NCI-H1105 treated with DMSO at 0.1 percent for 48 hours (cell line): ENCODE data around the gene TAF13.

Experiments used
- DNase-seq: peaks from one replicate; lab custom pipeline; 2025; lab: John Stamatoyannopoulos, UW

Gene TAF13, protein sequence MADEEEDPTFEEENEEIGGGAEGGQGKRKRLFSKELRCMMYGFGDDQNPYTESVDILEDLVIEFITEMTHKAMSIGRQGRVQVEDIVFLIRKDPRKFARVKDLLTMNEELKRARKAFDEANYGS

DNA sequence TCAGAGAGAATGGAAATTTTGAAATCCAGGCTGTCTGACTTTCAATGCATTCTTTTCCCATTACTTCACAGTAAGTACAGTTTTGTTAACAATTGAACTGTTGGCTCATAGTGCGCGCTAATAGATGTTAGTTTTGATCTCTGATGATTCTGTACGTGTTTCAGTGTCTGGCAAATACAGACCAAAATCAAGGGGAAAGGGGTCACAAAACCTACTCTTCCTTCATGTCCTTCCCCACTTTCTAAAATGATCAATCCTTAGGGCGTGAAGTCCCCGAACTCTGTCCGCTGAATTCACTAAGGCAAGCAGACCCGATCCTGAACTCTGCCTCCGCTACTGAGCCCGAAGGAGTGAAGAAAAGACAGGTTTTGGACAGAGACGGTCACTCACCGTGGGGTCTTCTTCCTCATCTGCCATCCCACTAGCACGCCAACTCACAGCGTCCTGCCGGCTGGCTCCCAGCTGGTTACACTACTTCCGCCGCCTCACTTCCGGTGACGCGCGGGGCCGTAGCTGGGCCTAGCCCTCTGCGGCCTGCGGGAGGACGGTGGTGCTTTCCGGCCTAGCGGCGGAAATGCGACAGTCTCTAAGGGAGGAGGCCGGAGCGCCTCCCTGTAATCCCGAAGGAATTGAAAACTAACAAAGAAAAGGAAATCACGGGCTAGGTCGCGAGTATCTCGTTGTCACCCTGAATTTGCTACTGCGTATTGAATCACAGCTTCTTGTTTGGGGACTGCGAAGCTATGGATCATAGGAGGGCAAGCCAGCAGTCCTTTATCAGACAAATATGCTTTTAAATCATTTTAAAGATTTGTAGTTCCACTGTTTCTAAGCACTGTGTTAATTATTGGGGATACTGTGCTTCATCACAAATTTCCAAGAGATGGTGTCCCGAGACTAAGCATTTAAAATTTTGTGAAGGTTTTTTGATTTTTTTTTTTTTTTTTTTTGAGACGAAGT, at the start of gene TAF13:
Gene TAF13, minus strand, starts transcription at position 473 of the 960 bp plus-strand sequence. Its CDS starts 56 bp downstream, at position 417.
- peak; percentile 93 for DNase-seq

DNA sequence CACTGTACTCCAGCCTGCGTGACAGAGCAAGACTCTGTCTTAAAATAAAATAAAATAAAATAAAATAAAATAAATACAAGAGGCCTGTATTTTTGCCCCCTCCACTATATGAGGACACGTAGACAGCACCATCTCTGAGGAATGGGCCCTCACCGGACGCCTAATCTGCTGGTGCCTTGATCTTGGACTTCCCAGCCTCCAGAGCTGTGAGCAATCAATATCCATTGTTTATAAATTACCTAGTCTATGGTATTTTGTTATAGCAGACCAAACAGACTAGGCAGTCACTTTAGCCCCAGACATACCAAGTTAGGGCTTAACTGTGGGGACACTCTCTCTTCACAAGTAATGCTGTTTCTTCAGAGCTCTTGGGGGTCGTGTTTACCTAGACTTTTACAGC, 44.6 kb upstream of the TAF13 start:
- no peak for DNase-seq

DNA sequence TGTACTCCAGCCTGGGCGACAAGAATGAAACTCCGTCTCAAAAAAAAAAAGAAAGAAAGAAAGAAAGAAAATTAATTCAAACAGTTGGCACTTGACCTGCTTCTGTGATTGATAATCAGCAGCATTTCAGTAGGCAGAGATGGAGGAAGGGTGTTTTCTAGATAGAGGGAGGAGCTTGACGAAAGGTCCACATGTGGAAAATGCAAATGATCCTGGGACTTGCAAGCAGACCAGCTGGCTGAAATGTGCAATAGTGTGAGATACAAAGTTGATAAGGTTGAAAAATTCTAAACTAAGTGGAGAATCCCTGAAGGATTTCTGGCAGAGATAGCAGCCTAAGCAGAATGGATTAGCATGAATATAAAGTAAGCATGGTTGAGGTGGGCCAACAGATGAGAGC, 42.3 kb upstream of the TAF13 start:
- no peak for DNase-seq

DNA sequence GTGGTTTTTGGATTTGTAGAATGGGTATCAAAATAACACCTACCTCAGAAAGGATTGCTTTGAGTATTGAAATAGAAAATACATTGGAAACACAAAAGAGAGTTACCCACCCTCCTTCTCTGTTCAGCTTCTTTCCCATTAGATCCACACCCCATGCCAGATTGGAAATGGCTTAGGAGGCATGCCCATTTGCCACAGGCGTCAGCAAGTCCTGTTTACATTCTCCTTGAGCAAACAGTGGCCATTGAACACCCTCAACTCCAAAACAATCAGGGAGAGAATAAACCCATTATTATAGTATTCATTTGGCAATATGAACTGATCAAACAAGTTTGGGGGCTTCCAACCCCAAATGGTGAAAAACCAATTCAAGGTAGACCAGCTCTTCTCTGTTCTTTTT, 40.5 kb upstream of the TAF13 start:
- peak; percentile 93 for DNase-seq

DNA sequence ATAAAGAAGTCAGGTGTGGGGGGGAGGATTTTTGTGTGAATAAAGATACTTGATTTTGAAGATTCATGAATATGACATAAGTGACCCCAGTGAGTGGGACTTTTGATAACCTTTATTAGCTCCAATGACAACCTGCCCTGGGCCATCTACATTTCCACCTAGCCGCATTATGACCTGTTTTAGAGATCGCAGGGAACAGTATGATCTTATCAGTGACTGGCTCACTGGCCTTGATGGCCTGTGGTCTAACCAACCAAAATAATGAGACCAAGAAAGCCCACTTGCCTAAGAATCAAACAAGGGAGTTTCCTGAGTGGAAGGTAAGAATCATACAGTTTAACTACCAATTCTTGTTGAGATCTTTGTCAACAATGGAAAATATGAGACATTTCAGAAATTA, 39.9 kb upstream of the TAF13 start:
- DNase-seq, result no peak

DNA sequence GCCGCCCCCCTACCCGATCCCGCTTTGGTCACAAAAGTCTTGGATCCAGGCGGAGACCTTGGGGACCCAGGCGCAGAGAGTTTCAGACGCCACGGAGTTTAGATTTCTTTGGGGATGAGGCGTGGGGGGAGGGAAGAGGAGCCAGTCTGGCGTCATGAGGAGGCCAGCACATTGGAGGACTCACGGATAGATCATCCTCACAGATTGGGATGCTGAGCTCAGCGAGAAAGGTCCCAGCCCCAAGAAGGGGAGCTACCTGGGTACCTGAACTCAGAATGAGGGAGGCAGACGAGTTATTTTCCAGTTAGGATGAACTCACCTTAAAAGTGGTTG, 38.5 kb upstream of the TAF13 start:
- DNase-seq, result no peak

DNA sequence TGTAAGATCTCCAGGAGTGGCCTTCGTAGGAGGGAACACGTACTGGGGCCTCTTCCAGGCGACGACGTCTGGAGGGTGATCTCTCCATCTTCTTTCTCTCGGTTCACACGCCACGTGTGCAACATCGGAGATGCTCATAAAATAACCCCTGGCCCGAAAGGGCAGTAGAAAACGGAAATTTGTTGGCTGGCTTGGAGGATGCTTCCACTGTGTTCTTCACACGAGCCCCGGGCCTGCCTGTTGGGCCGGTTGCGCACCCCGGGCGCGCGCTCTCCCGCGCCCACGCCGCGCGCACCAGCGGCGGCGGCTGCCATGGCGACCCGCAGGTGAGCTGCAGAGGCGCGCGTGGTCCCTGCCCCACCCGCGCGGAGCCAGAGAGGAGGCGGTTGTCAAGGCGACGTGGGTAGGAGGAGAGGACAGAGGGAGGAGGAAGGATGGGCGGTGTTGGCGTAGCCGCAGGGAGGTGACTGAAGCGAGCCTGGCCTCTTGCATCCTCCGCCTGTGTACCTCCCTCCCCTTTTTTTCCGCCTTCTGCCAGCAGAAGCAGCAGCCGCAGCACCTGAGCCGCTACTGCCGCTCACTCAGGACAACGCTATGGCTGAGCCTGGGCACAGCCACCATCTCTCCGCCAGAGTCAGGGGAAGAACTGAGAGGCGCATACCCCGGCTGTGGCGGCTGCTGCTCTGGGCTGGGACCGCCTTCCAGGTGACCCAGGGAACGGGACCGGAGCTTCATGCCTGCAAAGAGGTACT, 38.0 kb upstream of the TAF13 start, which contains the start of gene ELAPOR1:
Gene ELAPOR1, plus strand, starts transcription at position 526 of the 752 bp plus-strand sequence. Its CDS starts 69 bp downstream, at position 595.
- peak; percentile 92 for DNase-seq

DNA sequence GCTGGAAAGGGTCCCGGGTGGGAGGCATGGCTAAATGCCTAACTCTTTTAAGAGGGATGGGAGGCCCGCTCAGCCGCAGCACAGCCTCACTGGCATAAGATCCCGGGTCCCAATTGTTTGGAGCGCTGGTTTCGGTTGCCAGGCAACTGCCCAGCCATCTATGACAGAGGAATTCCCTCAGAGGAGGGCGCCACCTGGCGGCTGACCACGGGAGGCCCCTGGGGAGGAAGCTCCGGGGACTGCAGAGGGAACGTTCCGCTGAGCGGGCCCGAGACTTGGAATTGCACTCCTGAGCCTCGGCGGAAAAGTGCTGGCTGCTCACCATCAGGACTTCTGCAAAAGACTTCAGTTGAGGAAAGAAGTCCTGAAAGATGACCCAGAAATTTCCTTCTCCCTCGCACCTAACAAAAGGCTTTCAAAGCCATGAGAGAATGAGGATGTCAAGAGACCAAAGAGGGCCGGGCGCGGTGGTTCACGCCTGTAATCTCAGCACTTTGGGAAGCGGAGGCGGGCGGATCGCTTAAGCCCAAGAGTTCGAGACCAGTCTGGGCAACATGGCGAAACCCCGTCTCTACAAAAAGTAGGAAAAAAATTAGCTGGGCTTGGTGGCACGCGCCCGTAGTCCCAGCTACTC, 37.0 kb upstream of the TAF13 start:
- peak; percentile 93 for DNase-seq

DNA sequence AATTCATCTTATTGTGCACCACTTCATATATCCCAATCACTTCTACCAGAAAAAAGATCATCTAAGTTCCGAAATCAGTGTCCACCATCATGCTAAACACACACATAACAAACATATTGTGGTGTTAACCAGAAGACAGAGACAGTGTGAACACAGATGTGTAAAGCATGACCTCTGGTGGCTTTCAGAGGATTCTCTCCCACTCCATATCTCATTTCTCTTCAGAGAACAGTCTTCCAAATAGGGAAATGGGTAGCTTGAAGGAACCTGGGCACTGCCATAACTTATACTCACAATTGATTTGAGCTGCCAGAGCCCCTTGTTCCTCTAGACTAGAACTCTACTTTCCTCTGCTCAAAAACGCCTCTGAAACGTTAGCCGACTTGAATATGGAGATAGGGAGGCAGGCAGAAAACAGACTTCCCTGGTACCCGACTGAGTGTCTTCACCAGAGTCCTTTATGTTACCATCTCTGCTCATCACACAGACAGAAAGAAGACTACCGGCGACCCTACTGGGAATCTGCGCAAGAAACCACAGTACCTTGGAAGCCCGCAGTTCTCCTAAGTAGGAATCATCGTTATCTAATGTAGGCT, 36.4 kb upstream of the TAF13 start:
- DNase-seq, result peak; percentile 21

DNA sequence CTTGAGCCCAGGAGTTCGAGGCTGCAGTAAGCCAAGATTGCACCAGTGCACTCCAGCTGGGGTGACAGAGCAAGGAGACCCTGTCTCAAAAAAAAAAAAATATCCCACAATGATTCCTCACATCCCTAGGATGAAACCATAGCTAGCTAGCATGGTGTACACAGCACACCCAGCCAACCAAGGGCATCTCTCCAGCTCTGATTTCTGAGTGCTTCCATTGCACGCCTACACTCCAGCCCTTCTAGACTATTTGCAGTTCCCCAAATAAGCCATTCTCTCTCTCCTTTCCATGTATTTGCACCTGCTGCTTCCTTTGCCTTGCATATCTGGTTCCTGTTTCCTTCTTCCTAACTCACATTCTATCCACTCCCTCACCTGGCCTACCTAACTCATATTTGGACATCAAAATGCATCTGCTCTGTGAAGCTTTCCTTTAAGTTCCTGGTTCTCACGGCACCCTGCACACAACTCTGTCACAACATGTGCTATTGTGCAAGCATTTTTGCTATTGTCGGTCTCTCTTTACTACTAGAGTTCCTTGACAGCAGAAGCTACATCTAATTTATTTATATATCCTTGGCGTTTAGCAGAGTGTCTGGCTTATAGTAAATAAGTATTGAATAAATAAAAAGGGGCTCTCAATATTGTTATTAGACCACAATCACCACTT, 35.7 kb upstream of the TAF13 start:
- no peak for DNase-seq

DNA sequence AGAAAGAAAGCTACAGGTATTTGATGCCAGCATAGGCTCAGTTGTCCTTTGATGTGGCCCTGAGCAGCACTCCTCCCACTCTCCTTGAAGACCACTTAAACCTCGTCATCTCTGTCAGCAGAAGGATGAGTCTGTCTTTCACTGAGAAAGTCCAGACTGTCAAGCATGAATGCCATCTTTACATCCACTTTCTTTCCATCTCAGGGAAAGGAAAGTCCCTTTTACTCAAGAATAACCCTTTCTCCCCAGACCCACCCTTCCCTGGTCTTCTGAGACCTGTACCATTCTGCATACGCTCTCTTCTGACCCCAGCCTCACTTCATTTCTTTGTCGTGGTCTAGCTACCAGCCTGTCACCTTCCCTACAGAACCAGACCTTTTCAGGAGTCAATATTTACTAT, 34.1 kb upstream of the TAF13 start:
- DNase-seq, result no peak

DNA sequence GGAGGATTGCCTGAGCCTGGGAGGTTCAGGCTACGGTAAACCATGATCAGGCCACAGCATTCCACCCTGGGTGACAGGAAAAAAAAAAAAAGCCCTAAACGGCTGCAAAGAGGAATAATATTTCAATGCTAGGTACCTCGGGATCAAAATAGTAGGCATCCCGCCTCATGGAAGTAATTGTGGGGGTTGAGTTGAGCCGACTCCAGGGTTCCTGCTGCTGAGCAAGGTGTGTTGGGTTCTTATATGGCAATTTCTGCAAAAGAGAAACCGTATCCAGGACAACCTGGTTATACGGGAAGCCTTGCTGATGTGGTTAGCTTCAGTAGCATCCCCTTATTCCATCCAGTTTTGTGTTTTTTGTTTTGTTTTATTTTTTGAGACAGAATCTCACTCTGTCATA, 32.0 kb upstream of the TAF13 start:
- no peak for DNase-seq

DNA sequence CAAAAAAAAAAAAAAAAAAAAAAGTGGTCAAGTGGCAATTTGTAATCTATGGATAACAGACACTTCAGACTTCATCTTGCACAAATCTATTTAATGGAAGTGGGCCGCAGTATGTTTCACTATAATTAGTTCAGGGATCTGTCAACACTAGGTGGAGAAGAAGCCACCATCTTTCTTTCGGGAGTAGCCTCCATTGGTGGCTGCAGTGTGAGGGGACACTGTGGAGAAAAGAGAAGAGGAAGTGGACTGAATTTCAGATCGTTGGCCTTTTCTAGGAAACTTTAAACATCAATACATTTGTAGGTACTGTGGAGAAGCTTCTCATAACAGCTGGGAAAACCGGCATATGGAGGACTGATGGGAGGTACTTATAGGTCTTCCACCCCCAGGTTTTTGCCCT, 30.1 kb upstream of the TAF13 start:
- DNase-seq, result no peak

DNA sequence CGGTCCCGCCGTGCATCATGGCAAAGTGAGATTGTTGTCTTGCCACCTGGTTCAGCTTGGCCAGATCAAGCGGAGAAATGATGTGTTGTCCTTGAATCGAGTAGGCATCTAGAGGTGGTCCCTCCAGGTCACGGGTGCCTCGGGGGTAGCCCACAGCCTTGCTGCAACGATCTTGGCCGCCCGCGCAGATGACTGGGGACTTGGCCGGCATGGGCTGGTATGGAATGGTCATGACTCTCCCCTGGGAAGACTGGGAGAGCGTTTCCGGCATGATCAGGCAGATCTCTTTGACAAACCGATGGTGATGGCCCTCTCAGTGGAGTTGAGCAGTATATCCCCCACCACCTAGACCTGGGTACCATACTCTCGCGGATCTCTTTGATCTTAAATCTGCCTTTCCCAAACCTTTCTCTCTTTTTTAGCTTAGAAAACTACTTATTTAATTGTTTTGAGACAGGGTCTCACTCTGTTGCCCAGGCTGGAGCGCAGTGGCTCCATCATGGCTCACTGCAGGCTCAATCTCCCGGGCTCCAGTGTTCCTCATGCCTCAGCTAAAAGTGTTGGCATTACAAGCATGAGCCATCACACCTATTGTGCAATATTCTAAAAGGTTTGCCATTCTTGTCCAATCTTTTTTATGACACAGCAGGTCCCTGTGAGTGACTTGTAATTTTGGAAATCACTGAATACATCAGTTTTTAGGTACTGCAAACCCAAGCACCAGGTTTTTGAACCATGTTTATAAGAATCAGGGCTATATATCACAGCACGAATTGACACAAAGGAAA, 28.8 kb upstream of the TAF13 start:
- no peak for DNase-seq

DNA sequence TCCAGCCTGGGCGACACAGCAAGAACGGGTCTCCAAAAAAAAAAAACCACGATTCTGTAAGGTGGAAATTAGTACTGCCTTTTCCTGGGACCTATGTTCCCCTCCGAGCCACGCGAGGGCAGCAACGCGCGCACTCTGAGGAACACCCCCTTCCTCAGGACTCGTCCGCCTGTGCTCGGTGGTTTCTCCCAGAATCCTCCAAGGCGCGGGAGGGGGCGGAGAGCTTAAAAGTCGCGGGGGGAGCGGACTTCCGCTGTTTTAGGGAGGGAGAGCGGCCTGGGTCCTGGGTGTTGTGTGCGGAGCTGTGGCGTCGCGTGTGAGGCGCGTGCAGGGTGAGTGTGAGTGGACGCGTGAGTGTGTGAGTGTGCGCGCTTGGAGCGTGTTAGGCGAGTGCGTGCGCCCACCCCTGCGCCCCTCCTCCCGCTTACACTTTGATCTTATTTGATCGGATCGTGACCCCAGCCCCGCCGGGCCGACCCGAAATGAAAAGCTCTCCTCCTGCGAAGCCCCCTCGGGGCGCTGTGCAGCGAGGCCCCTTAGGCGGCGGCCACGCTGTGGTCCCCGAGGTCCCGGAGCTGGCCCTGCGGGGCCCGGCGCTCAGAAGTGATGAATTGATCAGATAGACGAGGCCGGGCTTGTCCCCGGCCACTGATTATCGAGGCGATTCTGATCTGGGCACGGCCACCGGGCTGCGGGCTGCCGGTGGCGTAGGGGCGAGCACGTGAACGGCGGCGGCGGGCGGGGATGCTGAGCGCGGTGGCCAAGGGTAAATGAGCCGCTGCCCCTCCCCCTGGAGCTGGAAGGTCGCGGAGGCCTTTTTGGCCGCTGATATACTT, 24.4 kb upstream of the TAF13 start:
- peak; percentile 95 for DNase-seq

DNA sequence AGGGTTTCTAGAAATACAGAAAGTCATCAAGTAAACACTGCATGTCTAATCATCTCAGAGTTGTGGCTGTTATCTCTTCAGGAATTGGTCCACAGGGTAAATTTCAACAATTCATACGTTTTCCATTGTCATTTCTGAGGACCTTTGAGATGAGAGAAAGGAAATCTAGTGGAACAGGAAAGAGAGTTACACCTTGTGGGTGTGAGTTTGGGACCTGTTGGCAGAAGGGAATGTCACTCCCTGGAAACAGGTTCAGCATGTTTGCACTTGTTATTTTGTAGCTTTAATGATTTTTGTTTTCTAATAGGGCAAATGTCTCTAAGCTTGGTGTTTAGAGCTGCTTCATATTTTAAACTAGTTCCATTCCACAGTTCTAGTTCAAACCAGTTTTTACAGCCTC, 20.3 kb upstream of the TAF13 start:
- no peak for DNase-seq

DNA sequence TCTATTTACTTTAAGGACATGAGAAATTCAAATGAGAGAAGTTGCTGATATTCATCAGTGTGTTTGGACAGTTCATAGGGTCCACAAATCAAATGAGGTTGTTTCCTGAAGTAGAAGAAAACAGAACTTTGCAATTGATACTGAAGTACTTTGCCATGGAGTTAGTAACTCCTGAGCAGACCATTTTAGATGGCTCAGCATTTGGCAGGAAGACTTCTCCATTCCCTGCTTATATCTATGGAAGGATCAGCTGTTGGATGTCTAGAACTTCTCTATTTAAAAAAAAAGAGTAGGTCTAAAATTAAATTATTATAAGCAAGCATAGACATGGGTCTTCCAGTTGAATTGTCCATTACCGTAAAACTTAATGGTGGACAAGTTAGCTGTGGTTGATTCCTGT, 19.8 kb upstream of the TAF13 start:
- DNase-seq, result no peak

DNA sequence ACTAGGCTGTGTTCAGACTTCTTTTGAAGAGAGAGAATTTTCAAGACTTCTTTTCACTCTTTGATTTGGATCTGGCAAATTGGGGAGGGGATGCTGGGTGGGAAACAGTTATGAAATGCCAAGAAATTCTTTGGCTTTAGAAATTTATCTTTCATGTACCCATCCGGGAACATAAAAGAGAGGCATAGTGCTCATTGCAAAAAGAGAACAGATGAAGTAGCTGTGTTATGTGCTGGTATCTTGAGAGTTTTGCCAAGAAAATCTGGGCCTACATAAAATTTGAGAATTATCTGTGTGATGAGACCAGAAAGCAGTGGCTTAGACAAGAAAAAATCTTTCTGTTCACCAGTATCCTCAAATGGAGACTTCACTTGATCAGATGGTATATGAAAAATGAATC, 19.1 kb upstream of the TAF13 start:
- no peak for DNase-seq

DNA sequence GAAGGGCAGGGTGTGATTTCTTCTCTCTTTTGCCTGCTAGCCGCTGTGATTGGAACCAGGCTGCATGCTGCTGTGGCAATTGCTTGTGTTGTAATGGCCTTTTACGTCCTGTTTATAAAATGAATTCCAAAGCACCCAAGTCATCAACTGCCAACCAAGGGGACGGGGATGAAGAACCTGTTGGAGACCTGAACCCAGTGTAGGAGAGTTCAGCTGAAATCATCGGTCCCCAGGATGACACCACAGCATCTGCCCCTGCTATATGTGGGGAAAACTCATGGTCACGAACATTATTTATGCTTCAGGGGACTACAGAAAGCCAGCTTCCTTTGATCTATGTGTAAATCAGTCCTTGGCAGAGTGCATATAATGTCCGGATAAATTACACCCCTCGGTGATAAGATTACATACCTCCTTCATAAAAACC, 18.6 kb upstream of the TAF13 start:
- no peak for DNase-seq

DNA sequence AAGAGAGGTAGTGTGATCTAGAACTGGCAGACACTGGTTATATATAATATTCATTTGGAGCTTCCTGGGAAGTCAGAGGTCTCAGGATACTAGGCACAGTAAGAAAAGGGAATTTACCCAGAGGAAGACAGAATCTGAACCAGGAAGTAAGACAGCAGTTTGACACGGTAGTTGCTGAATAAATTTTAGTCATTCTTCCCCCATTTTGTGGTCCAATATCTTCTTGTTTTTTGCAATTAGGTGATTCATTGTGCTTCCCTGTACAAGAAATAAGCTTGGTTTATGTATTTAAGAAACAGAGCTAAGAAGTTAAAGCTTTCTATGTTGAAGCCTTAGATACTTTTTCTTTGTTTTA, 16.0 kb upstream of the TAF13 start:
- DNase-seq, result no peak
